ENCODE results near the gene FOXO1. TPM values are rescaled to one million over a fixed set of nuclear protein-coding genes. Genes with fewer than 3 reads are reported as not detected.
A peak's percentile ranks its signal among the peaks of the same experiment; 100 is the strongest.

Gene FOXO1
- total RNA-seq, 1 donor from 2014 or later = 14.5 TPM

GRCh38 chr13:40508127-40508526, 158.3 kb downstream of the FOXO1 start:
- DNase-seq (ENCODE audit: missing footprints) = no peak
- intact Hi-C loops (cut with DNase I) = no loop called here
- ATAC-seq = peak; percentile 90

DNA sequence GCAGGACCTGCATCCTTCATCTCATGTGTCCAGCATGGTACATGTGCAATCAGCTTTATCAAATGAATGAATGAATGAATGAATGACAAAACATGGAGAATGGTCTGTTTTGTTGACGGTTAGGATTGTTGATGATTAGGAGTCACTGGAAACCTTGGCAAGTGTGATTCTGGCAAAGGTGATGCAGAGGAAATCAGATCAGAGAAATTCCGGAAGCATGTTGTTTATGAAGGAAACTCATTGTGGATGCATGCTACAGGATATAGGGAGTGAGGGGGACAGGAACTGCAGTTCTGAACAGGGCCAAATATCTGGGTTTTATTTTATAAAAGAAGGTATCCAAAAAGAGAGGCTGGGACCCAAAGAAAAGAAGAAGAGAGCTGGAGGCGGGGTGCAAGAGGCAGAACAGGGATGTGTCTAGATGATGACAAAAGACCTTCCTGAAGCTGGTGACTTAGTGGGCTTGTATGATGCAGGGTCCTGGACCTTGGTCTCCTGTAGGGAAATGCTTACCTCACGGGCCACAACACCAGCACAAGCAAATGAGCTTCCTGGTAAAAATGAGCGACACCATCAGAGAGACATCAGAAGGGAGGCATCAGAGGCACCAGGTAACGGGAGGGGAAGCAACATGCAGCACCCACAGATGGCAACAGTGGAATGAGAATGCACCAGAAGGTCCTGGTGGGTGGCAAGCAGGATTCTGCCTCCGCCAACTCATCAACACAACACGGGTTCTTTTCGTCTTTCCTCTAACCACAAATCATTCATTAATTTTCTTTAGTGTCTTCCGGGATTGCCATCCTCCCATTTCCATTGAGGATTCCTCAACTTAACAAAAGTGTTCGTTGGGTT, 159.6 kb downstream of the FOXO1 start:
- intact Hi-C loops (cut with DNase I) = no loop called here
- ATAC-seq (no peak), DNase-seq (ENCODE audit: missing footprints) (no peak)

Other genes with a start within 250 kb of the FOXO1 start
- gene MRPS31, start 104.5 kb upstream of the FOXO1 start, total RNA-seq = 30.0 TPM
- gene SLC25A15, start 123.0 kb upstream of the FOXO1 start, total RNA-seq = 4.8 TPM

All from Right ventricle myocardium inferior (tissue), 1 donor.